ENCODE results near the gene EXOSC7.
"Not testable (repeated sequence)": the region's sequence is repeated elsewhere in the genome, so short reads cannot be mapped to it uniquely, and the experiment has no call there.

Gene EXOSC7

GRCh38 chr3:45024542-45025255 lies 48.7 kb downstream of the EXOSC7 start:
- no peak for DNase-seq (ENCODE audit: low spot score)

- peak; percentile 81 for DNase-seq (ENCODE audit: low spot score)
Measured at GRCh38 chr3:45026038-45026437, 50.0 kb downstream of the EXOSC7 start, which contains the start of gene CLEC3B. Gene CLEC3B, plus strand, starts transcription at chr3:45026303. Its CDS starts 60 bp downstream, at chr3:45026363.

GRCh38 chr3:45026957-45027356 lies 50.9 kb downstream of the EXOSC7 start:
- DNase-seq (ENCODE audit: low spot score) = peak; percentile 88

GRCh38 chr3:45027441-45027840 lies 51.4 kb downstream of the EXOSC7 start:
- DNase-seq (ENCODE audit: low spot score) = no peak

- DNase-seq (ENCODE audit: low spot score) = no peak
Measured at GRCh38 chr3:45029216-45029615, 53.2 kb downstream of the EXOSC7 start.

GRCh38 chr3:45029661-45030060 lies 53.6 kb downstream of the EXOSC7 start:
- DNase-seq (ENCODE audit: low spot score) = peak; percentile 71

- DNase-seq (ENCODE audit: low spot score) = no peak
Measured at GRCh38 chr3:45031531-45031930, 55.5 kb downstream of the EXOSC7 start.

GRCh38 chr3:45032113-45032512 lies 56.1 kb downstream of the EXOSC7 start:
- no peak for DNase-seq (ENCODE audit: low spot score)

GRCh38 chr3:45033791-45034190 lies 57.7 kb downstream of the EXOSC7 start:
- no peak for DNase-seq (ENCODE audit: low spot score)

- no peak for DNase-seq (ENCODE audit: low spot score)
Measured at GRCh38 chr3:45034612-45035252, 58.7 kb downstream of the EXOSC7 start.

GRCh38 chr3:45035441-45036301 lies 59.6 kb downstream of the EXOSC7 start:
- peak; percentile 59 for DNase-seq (ENCODE audit: low spot score)

- DNase-seq (ENCODE audit: low spot score) = peak; percentile 92
Measured at GRCh38 chr3:45037720-45038455, 61.8 kb downstream of the EXOSC7 start.

- DNase-seq (ENCODE audit: low spot score) = no peak
Measured at GRCh38 chr3:45041666-45042065, 65.6 kb downstream of the EXOSC7 start.

- no peak for DNase-seq (ENCODE audit: low spot score)
Measured at GRCh38 chr3:45042162-45042561, 66.1 kb downstream of the EXOSC7 start.

GRCh38 chr3:45043728-45044299 lies 67.8 kb downstream of the EXOSC7 start:
- DNase-seq (ENCODE audit: low spot score) = peak; percentile 84

- DNase-seq (ENCODE audit: low spot score) = peak; percentile 72
Measured at GRCh38 chr3:45048244-45048643, 72.2 kb downstream of the EXOSC7 start.

- no peak for DNase-seq (ENCODE audit: low spot score)
Measured at GRCh38 chr3:45049807-45050206, 73.8 kb downstream of the EXOSC7 start.

GRCh38 chr3:45051685-45052084 lies 75.6 kb downstream of the EXOSC7 start:
- no peak for DNase-seq (ENCODE audit: low spot score)

GRCh38 chr3:45053805-45054195 lies 77.8 kb downstream of the EXOSC7 start:
- not testable (repeated sequence) for DNase-seq (ENCODE audit: low spot score)

GRCh38 chr3:45054196-45054857 lies 78.3 kb downstream of the EXOSC7 start:
- peak; percentile 58 for DNase-seq (ENCODE audit: low spot score)

- peak; percentile 57 for DNase-seq (ENCODE audit: low spot score)
Measured at GRCh38 chr3:45055032-45055410, 79.0 kb downstream of the EXOSC7 start.
